ENCODE data around the gene MAP3K14.

Gene MAP3K14

DNA sequence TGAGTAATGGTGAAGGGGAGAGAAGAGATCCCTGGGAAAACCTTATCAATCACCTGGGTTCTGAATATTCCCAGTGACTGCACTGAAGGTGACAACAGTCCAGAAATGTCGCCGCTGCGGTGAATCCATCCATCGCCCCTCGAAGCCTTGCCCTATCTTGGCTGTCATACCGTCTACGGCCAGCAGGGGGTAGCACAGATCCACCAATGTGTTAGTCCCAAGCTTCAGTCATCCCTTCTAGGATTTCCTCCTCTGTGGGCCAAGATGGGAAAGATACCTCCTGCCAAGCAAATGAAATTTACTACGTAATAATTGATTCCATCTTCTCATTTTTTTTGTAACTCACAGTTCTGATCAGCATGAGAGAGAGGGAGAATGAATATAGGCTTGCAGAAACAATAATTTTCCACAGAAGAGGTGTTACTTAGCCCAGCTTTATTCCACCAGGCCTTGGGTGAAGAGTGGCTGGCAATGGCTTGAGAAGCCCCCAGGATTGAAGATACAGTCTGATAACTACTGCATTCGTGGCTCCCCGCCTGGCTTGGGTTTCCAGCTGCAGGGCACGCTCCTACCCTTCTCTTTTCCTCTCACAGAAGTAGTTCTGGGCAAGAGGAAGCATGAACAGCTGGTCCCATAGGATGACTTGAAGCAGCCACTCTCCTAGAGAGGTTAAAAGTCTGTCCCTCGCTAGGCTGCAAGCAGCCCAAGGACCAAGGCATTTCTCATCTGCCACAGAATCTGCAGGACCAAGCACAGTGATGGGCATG, 97.7 kb downstream of the MAP3K14 start:
- peak; percentile 56 for DNase-seq

All from NCI-H2029 treated with DMSO at 0.1 percent for 48 hours (cell line).